ENCODE measurements around the gene GLS2. TPM values are rescaled to one million over a fixed set of nuclear protein-coding genes. Genes with fewer than 3 reads are reported as not detected.

The GLS2 gene
- polyA plus RNA-seq, 2 of the 4 experiments (the other 2 are of a cell fraction): 0.36 to 0.44 TPM

GRCh38 chr12:56425940-56426438, 62.0 kb downstream of the GLS2 start:
- TF ChIP-seq, protein P1, sequence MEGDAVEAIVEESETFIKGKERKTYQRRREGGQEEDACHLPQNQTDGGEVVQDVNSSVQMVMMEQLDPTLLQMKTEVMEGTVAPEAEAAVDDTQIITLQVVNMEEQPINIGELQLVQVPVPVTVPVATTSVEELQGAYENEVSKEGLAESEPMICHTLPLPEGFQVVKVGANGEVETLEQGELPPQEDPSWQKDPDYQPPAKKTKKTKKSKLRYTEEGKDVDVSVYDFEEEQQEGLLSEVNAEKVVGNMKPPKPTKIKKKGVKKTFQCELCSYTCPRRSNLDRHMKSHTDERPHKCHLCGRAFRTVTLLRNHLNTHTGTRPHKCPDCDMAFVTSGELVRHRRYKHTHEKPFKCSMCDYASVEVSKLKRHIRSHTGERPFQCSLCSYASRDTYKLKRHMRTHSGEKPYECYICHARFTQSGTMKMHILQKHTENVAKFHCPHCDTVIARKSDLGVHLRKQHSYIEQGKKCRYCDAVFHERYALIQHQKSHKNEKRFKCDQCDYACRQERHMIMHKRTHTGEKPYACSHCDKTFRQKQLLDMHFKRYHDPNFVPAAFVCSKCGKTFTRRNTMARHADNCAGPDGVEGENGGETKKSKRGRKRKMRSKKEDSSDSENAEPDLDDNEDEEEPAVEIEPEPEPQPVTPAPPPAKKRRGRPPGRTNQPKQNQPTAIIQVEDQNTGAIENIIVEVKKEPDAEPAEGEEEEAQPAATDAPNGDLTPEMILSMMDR (IDR thresholded peaks at IDR 0.05): no peak
- TF ChIP-seq BHLHE40 (IDR thresholded peaks at IDR 0.05; ENCODE audit: low read depth, low read length) (no peak), TP53 (CRISPR knock-in tag; IDR thresholded peaks at IDR 0.05) (no peak), ZSCAN20 (CRISPR knock-in tag; IDR thresholded peaks at IDR 0.05) (no peak)
- no peaks in the 10 kb centered on the region for H3K4me1 ChIP-seq
- H3K4me3 ChIP-seq: no peak overlapping the region
- DNase-seq (ENCODE audit: low read depth in 1 of 2, low spot score in 1 of 2): no peak
- FAIRE-seq: no peak
- no peak overlapping the region for H3K4me2 ChIP-seq
- CTCF ChIA-PET: interaction anchor here (1.2 to 2.1 kb wide), 3 partner anchors 13 to 57 kb away, joined by 3 to 5 read pairs (median 4); no protein-coding TSS in a partner anchor
- H3K27ac ChIP-seq: no peak overlapping the region
- no peaks in the 10 kb centered on the region for H3K9me3 ChIP-seq
- ATAC-seq: no peak
- POLR2A ChIA-PET: interaction anchor here (1.1 kb wide), 1 partner anchor 66 kb away, joined by 3 read pairs; the partner anchor contains the start of gene STAT2
- WGBS (ENCODE audit: missing lambda C conversion rate): 61% methylated on average over 3 of the region's 3 CpGs

DNA sequence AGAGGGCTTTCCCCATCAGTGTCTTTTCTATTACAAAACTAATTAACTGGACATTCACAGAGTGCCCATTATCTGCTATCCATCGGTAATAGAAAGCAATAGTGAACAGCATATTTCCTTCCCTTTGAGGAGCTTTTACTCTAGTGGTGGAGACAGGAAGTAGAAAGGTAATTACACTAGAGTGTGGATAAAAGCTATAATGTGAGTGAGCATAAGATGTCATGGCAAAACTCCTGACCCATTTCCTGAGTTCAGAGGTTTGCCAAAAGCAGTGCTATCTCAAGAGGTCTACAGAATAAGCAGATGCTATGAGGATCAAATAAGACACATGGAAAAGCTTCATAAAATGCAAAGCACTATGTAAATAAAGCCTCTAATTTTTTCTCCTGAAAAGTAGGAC, 62.8 kb downstream of the GLS2 start:
- ChIA-PET CTCF (interaction anchor here (1.0 to 1.4 kb wide), 3 partner anchors 19 to 148 kb away, joined by 3 to 4 read pairs (median 3); no protein-coding TSS in a partner anchor), POLR2A (no interaction called here)
- Histone ChIP-seq H3K4me3 (no peak overlapping the region), H3K27ac (no peak overlapping the region), H3K4me2 (no peak overlapping the region), H3K9me3 (no peaks in the 10 kb centered on the region), H3K4me1 (no peaks in the 10 kb centered on the region)
- peak; percentile 49 for FAIRE-seq
- no peak for TF ChIP-seq EHMT2 (IDR thresholded peaks at IDR 0.05; ENCODE audit: low read depth)
- no peak for TF ChIP-seq ZSCAN20 (CRISPR knock-in tag; IDR thresholded peaks at IDR 0.05)
- TF ChIP-seq MYC (IDR thresholded peaks at IDR 0.05; ENCODE audit: borderline replicate concordance, low read length): no peak
- no peak for TF ChIP-seq RNF2 (IDR thresholded peaks at IDR 0.05; ENCODE audit: borderline replicate concordance, low read depth)
- no peak for TF ChIP-seq REST (IDR thresholded peaks at IDR 0.05)
- no peak for DNase-seq (ENCODE audit: low read depth in 1 of 2, low spot score in 1 of 2)
- ATAC-seq: no peak
- WGBS (ENCODE audit: missing lambda C conversion rate): 96% methylated on average over 1 of the region's 1 CpG

Other genes starting within 250 kb of the GLS2 start
- 26.1 and 35.1 TPM in 2 replicates for gene ANKRD52, start 229.8 kb downstream of the GLS2 start, polyA plus RNA-seq (2011; rRNA removed)
- 47.4 to 48.7 TPM (median 48.0 TPM) in 3 replicates for gene ANKRD52, start 229.8 kb downstream of the GLS2 start, polyA plus RNA-seq (2017; fragmentation: RNase III; extraction: RNeasy Plus Mini Kit Qiagen cat#74134 plus additional on column Dnase treatment)
- gene COQ10A, start 221.2 kb downstream of the GLS2 start, polyA plus RNA-seq (2011; rRNA removed): 40.9 and 41.2 TPM in 2 replicates
- gene COQ10A, start 221.2 kb downstream of the GLS2 start, polyA plus RNA-seq (2017; fragmentation: RNase III; extraction: RNeasy Plus Mini Kit Qiagen cat#74134 plus additional on column Dnase treatment): 20.7 to 23.5 TPM (median 23.2 TPM) in 3 replicates
- gene CS, start 187.8 kb downstream of the GLS2 start, polyA plus RNA-seq (2011; rRNA removed): 223 and 263 TPM in 2 replicates
- gene CS, start 187.8 kb downstream of the GLS2 start, polyA plus RNA-seq (2017; fragmentation: RNase III; extraction: RNeasy Plus Mini Kit Qiagen cat#74134 plus additional on column Dnase treatment): 143 to 151 TPM (median 146 TPM) in 3 replicates
- gene CNPY2, start 172.2 kb downstream of the GLS2 start, polyA plus RNA-seq (2011; rRNA removed): 218 and 257 TPM in 2 replicates
- 150 to 158 TPM (median 155 TPM) in 3 replicates for gene CNPY2, start 172.2 kb downstream of the GLS2 start, polyA plus RNA-seq (2017; fragmentation: RNase III; extraction: RNeasy Plus Mini Kit Qiagen cat#74134 plus additional on column Dnase treatment)
- gene PAN2, start 154.2 kb downstream of the GLS2 start, polyA plus RNA-seq (2011; rRNA removed): 66.8 and 89.4 TPM in 2 replicates
- gene PAN2, start 154.2 kb downstream of the GLS2 start, polyA plus RNA-seq (2017; fragmentation: RNase III; extraction: RNeasy Plus Mini Kit Qiagen cat#74134 plus additional on column Dnase treatment): 24.0 to 30.0 TPM (median 29.6 TPM) in 3 replicates
- gene IL23A, start 149.3 kb downstream of the GLS2 start, polyA plus RNA-seq (2011; rRNA removed): 0.21 and 0.34 TPM in 2 replicates
- gene IL23A, start 149.3 kb downstream of the GLS2 start, polyA plus RNA-seq (2017; fragmentation: RNase III; extraction: RNeasy Plus Mini Kit Qiagen cat#74134 plus additional on column Dnase treatment): 0.31 to 0.34 TPM (median 0.33 TPM) in 3 replicates
- gene STAT2, start 128.1 kb downstream of the GLS2 start, polyA plus RNA-seq (2011; rRNA removed): 29.5 and 40.1 TPM in 2 replicates
- 16.5 to 23.9 TPM (median 22.2 TPM) in 3 replicates for gene STAT2, start 128.1 kb downstream of the GLS2 start, polyA plus RNA-seq (2017; fragmentation: RNase III; extraction: RNeasy Plus Mini Kit Qiagen cat#74134 plus additional on column Dnase treatment)
- not detected in 2 replicates for gene APOF, start 125.3 kb downstream of the GLS2 start, polyA plus RNA-seq (2011; rRNA removed)
- gene APOF, start 125.3 kb downstream of the GLS2 start, polyA plus RNA-seq (2017; fragmentation: RNase III; extraction: RNeasy Plus Mini Kit Qiagen cat#74134 plus additional on column Dnase treatment): not detected in 3 replicates
- gene TIMELESS, start 38.7 kb downstream of the GLS2 start, polyA plus RNA-seq (2011; rRNA removed): 17.6 and 34.3 TPM in 2 replicates
- gene TIMELESS, start 38.7 kb downstream of the GLS2 start, polyA plus RNA-seq (2017; fragmentation: RNase III; extraction: RNeasy Plus Mini Kit Qiagen cat#74134 plus additional on column Dnase treatment): 51.4 to 60.1 TPM (median 57.4 TPM) in 3 replicates
- 0.03 TPM in 1 of 2 replicates, not detected in the other for gene MIP, start 33.5 kb downstream of the GLS2 start, polyA plus RNA-seq (2011; rRNA removed)
- not detected in 3 replicates for gene MIP, start 33.5 kb downstream of the GLS2 start, polyA plus RNA-seq (2017; fragmentation: RNase III; extraction: RNeasy Plus Mini Kit Qiagen cat#74134 plus additional on column Dnase treatment)
- gene SPRYD4, start 19.6 kb downstream of the GLS2 start, polyA plus RNA-seq (2011; rRNA removed): 3.5 and 3.8 TPM in 2 replicates
- 2.1 to 2.2 TPM (median 2.1 TPM) in 3 replicates for gene SPRYD4, start 19.6 kb downstream of the GLS2 start, polyA plus RNA-seq (2017; fragmentation: RNase III; extraction: RNeasy Plus Mini Kit Qiagen cat#74134 plus additional on column Dnase treatment)
- gene RBMS2, start 33.7 kb upstream of the GLS2 start, polyA plus RNA-seq (2011; rRNA removed): 46.4 and 61.6 TPM in 2 replicates
- gene RBMS2, start 33.7 kb upstream of the GLS2 start, polyA plus RNA-seq (2017; fragmentation: RNase III; extraction: RNeasy Plus Mini Kit Qiagen cat#74134 plus additional on column Dnase treatment): 13.3 to 16.5 TPM (median 15.1 TPM) in 3 replicates
- gene BAZ2A, start 142.2 kb upstream of the GLS2 start, polyA plus RNA-seq (2011; rRNA removed): 59.4 and 103 TPM in 2 replicates
- gene BAZ2A, start 142.2 kb upstream of the GLS2 start, polyA plus RNA-seq (2017; fragmentation: RNase III; extraction: RNeasy Plus Mini Kit Qiagen cat#74134 plus additional on column Dnase treatment): 34.2 to 41.7 TPM (median 40.8 TPM) in 3 replicates
- 1,500 and 1,639 TPM in 2 replicates for gene ATP5F1B, start 157.8 kb upstream of the GLS2 start, polyA plus RNA-seq (2011; rRNA removed)
- 761 to 854 TPM (median 778 TPM) in 3 replicates for gene ATP5F1B, start 157.8 kb upstream of the GLS2 start, polyA plus RNA-seq (2017; fragmentation: RNase III; extraction: RNeasy Plus Mini Kit Qiagen cat#74134 plus additional on column Dnase treatment)
- 211 and 272 TPM in 2 replicates for gene PTGES3, start 200.1 kb upstream of the GLS2 start, polyA plus RNA-seq (2011; rRNA removed)
- 400 to 467 TPM (median 406 TPM) in 3 replicates for gene PTGES3, start 200.1 kb upstream of the GLS2 start, polyA plus RNA-seq (2017; fragmentation: RNase III; extraction: RNeasy Plus Mini Kit Qiagen cat#74134 plus additional on column Dnase treatment)
- 993 and 1,560 TPM in 2 replicates for gene NACA, start 237.1 kb upstream of the GLS2 start, polyA plus RNA-seq (2011; rRNA removed)
- 2,331 to 2,770 TPM (median 2,562 TPM) in 3 replicates for gene NACA, start 237.1 kb upstream of the GLS2 start, polyA plus RNA-seq (2017; fragmentation: RNase III; extraction: RNeasy Plus Mini Kit Qiagen cat#74134 plus additional on column Dnase treatment)

All from A549 (cell line).